ENCODE data around the gene LYG2. TPM values are rescaled to one million over a fixed set of nuclear protein-coding genes. Genes with fewer than 3 reads are reported as not detected.
"Not testable (repeated sequence)": the region's sequence is repeated elsewhere in the genome, so short reads cannot be mapped to it uniquely, and the experiment has no call there.

Gene LYG2
- polyA plus RNA-seq, 3 donors, result not detected

DNA sequence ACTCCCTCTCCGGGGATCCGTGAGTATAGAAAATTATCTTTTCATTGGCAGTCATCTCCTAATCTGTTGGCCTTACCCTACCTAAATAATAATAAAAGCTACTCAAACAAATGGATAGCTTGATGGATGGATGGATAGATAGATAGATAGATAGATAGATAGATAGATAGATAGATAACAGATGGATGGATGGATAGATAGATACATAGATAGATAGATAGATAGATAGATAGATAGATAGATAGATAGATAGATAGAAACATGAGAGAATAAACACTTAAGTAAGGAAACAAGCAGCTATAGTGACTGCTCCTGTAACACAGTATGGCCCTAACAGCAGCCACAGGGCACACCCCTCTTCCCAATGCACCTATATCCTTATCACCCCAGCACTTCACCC, 39.4 kb downstream of the LYG2 start:
- 92 to 96% (median 95%) methylated on average over 2 of the region's 2 CpGs for WGBS, 3 donors
- H3K27ac ChIP-seq (ENCODE audit: low read depth, low read length), result no peak overlapping the region

- 81 to 94% (median 89%) methylated on average over 5 of the region's 5 CpGs for WGBS, 3 donors
- H3K27ac ChIP-seq (ENCODE audit: low read depth, low read length), result no peak overlapping the region
Observed at GRCh38 chr2:99205491-99205890, 50.0 kb downstream of the LYG2 start.

GRCh38 chr2:99201959-99202678, 53.3 kb downstream of the LYG2 start:
- 92 to 95% (median 93%) methylated on average over 4 of the region's 4 CpGs for WGBS, 3 donors

DNA sequence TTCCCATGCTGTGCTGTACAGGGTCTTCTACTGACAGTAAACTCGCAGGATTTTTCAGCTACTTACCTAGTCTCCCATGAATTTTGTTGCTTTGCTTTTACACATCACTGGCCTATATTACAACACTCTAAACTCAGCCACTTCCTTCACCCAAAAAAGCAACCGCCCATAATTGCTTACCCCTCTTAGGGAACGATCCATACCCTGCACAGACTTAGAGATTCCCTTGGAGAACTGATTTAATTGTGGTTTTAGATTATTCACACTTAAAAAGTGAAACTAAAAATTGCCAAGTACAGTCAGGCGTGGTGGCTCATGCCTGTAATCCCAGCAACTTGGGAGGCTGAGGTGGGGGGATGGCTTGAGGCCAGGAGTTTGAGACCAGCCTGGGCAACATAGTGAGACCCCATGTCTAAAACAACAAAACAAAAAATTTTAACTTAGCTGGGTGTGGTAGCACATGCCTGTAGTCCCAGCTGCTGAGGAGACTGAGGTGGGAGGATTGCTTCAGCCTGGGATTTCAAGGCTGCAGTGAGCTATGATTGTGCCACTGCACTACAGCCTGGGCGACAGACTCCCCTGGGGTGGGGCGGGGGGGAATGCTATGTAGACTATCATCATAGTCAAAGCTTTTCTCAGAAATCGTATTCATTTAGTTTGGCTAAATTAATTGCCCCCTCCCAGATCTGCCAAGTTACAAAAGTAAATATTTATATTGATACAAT, 55.2 kb downstream of the LYG2 start:
- WGBS, 3 donors, result 79 to 86% (median 79%) methylated on average over 7 of the region's 7 CpGs
- H3K27ac ChIP-seq (ENCODE audit: low read depth, low read length), result no peak overlapping the region

More at GRCh38 chr2:99201959-99202678, 53.3 kb downstream of the LYG2 start:
- H3K27ac ChIP-seq (ENCODE audit: low read depth, low read length), result no peak overlapping the region

DNA sequence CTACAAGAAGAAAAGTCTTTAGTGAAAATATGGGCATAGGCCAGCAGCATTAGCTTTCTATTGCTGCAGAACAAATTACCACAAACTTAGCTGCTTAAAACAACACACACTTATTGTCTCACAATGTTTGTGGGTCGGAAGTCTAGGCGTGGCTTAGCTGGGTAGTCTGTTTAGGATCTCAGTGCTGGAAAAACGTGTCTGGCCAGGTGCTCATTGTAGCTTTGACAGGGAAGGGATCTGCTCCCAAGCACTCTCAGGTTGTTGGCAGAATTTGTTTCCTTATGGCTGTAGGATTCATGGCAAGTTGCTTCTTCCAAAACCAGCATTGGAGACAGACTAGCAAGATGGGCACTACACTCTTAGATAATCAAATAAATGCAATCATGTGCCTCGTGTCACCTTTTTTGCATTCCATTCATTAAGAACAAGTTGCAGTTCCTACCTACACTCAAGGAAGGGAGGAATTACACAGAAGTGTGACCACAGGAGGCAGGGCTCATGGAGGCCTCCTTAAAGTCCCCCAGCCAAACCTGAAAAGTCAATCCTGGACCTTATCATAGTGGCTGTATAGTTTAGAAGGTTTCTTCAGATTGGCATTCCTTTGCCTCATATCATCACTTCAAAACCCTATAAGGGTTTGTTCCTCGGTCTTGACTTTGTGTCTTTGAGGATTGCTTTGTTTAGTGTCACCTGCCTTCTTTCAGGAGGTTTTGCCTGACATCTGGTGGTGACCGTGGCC, 57.2 kb downstream of the LYG2 start:
- WGBS, 3 donors, result 83 to 92% (median 88%) methylated on average over 6 of the region's 6 CpGs
- no peak overlapping the region for H3K27ac ChIP-seq (ENCODE audit: low read depth, low read length)

DNA sequence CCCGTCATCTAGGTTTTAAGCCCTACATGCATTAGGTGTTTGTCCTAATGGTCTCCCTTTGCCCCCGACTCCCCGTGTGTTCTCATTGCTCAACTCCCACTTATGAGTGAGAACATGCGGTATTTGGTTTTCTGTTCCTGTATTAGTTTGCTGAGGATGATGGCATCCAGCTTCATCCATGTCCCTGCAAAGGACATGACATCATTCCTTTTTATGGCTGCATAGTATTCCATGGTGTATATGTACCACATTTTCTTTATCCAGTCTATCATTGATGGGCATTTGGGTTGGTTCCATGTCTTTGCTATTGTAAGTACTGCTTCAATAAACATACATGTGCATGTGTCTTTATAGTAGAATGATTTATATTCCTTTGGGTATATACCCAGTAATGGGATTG, 63.1 kb downstream of the LYG2 start:
- WGBS, 3 donors, result 95 to 100% (median 97%) methylated on average over 4 of the region's 4 CpGs
- H3K27ac ChIP-seq (ENCODE audit: low read depth, low read length), result not testable (repeated sequence)

Other genes starting within 250 kb of the LYG2 start
- 1 to 10 TPM in 1 of 3 donors, under 1 TPM in 1, not detected in 1; 0.76 to 1.8 TPM for gene C2orf15, start 114.0 kb downstream of the LYG2 start, polyA plus RNA-seq
- 1 to 10 TPM in 2 of 3 donors, under 1 TPM in 1; 0.79 to 8.1 (median 3.4) TPM for gene TSGA10, start 100.7 kb downstream of the LYG2 start, polyA plus RNA-seq
- gene LIPT1, start 100.7 kb downstream of the LYG2 start, polyA plus RNA-seq, result 10 to 100 TPM in 1 of 3 donors, 1 to 10 TPM in 2; 4.3 to 10.9 (median 8.1) TPM
- gene MITD1, start 74.6 kb downstream of the LYG2 start, polyA plus RNA-seq, result 10 to 100 TPM; 13.9 to 43.4 (median 19.8) TPM
- 10 to 100 TPM; 11.5 to 21.7 (median 17.8) TPM for gene MRPL30, start 74.5 kb downstream of the LYG2 start, polyA plus RNA-seq
- 1 to 10 TPM in 1 of 3 donors, under 1 TPM in 2; 0.59 to 2.9 (median 0.65) TPM for gene LYG1, start 45.5 kb upstream of the LYG2 start, polyA plus RNA-seq
- 10 to 100 TPM in 2 of 3 donors, 1 to 10 TPM in 1; 8.5 to 28.8 (median 20.0) TPM for gene TXNDC9, start 80.7 kb upstream of the LYG2 start, polyA plus RNA-seq
- 10 to 100 TPM; 16.5 to 31.9 (median 25.3) TPM for gene EIF5B, start 81.7 kb upstream of the LYG2 start, polyA plus RNA-seq
- gene REV1, start 234.4 kb upstream of the LYG2 start, polyA plus RNA-seq, result 10 to 100 TPM in 2 of 3 donors, 1 to 10 TPM in 1; 5.9 to 18.5 (median 11.8) TPM